GM12891 (cell line): Measurements from ENCODE around the gene GALNT10.

Experiments
- DNase-seq: peaks from one replicate; pipeline ENCODE4 v3.0.0; 2011; ENCODE audit warnings: low spot score; ENCODE audit not compliant: insufficient read length
- FAIRE-seq: peaks from 2 replicates; lab custom pipeline; 2011; peaks lifted over from hg19 to GRCh38; lab: Jason Lieb, UNC
- PAX5 ChIP-seq: IDR thresholded peaks from 2 replicates; pipeline ENCODE4 v1.6.1; 2011; ENCODE audit warnings: low read length, moderate library complexity, mild to moderate bottlenecking; ENCODE audit not compliant: insufficient read depth, severe bottlenecking
- POLR2A ChIP-seq: IDR thresholded peaks from 2 replicates; pipeline ENCODE4 v1.6.1; 2011; ENCODE audit warnings: low read depth, low read length, control low read depth
- POLR2AphosphoS5 ChIP-seq: IDR thresholded peaks from 2 replicates; pipeline ENCODE4 v1.6.1; 2011; ENCODE audit warnings: low read depth, low read length, control low read depth
- POU2F2 ChIP-seq: IDR thresholded peaks from 2 replicates; pipeline ENCODE4 v1.6.1; 2011; ENCODE audit warnings: low read depth, mild to moderate bottlenecking, control low read depth, low read length, moderate library complexity
- SPI1 ChIP-seq: IDR thresholded peaks from 2 replicates; pipeline ENCODE4 v1.6.1; 2011; ENCODE audit warnings: low read depth, low read length, control low read depth
- TAF1 ChIP-seq: IDR thresholded peaks from 2 replicates; pipeline ENCODE4 v1.6.1; 2011; ENCODE audit warnings: low read depth, low read length, control low read depth

GALNT10 gene

DNA sequence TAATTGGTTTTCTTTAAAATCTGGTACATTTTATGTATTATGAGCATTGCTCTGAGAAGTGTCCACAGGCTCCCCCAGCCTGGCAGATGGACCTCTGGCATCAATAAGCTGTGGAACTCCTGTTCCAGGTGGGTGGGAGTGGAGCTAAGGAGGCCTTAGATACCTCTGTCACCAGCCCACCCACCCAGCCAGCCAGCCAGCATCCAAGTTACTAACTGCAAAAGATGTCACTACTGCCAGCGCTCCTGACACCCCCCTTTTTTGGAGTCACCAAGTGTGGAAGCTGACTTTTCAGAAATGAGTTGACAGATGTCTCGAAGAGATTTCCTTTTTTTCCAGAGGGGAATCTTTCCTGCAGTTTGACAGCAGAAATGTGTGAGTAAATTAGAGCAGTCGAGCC, 111.2 kb downstream of the GALNT10 start:
- TF ChIP-seq POU2F2 (no peak), TAF1 (no peak), POLR2A (no peak), POLR2AphosphoS5 (no peak), PAX5 (no peak), SPI1 (no peak)
- no peak for DNase-seq
- FAIRE-seq, result no peak

DNA sequence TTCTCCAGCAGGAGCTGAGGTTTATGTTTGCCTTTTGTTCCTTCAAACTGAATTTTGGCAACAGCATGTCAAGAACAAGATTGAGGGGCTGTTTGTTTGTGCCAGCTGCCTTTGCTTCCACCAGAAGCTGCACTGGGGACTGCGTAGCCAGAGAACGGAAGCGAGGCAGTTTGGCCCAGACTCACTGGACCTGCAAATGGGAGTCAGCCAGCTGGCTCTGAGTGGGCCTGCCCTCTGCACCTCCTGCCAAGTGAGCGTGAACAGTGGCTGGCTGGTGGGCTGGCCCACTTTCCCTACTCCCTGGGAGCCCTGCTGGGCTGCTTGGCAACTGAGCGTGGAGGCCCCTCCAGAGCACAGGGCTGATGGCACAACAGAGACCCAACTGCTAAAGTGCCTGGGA, 111.6 kb downstream of the GALNT10 start:
- DNase-seq (no peak), FAIRE-seq (no peak)
- TF ChIP-seq POLR2A (no peak), POLR2AphosphoS5 (no peak), PAX5 (no peak), POU2F2 (no peak), TAF1 (no peak), SPI1 (no peak)

DNA sequence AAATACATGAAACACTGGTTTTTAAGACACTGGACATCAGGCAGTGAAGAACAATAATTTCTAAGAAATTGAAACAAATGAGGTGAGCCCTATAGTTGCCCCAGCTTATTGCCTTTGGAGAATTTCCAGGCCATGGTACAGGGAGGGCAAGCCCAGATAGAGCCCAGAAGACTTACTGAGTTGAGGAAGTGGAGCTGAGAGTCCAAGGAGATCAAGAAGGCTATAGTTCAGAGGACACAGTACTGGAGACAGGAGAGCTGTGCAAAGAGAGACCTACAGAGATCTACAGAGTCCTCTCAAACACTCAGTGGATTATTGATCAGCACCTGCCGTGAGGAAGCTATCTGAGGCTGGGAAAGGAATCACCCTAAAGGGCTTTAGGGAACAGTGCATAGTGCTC, 112.6 kb downstream of the GALNT10 start:
- TF ChIP-seq POLR2A (no peak), POU2F2 (no peak), TAF1 (no peak), POLR2AphosphoS5 (no peak)
- FAIRE-seq (no peak), DNase-seq (no peak)

DNA sequence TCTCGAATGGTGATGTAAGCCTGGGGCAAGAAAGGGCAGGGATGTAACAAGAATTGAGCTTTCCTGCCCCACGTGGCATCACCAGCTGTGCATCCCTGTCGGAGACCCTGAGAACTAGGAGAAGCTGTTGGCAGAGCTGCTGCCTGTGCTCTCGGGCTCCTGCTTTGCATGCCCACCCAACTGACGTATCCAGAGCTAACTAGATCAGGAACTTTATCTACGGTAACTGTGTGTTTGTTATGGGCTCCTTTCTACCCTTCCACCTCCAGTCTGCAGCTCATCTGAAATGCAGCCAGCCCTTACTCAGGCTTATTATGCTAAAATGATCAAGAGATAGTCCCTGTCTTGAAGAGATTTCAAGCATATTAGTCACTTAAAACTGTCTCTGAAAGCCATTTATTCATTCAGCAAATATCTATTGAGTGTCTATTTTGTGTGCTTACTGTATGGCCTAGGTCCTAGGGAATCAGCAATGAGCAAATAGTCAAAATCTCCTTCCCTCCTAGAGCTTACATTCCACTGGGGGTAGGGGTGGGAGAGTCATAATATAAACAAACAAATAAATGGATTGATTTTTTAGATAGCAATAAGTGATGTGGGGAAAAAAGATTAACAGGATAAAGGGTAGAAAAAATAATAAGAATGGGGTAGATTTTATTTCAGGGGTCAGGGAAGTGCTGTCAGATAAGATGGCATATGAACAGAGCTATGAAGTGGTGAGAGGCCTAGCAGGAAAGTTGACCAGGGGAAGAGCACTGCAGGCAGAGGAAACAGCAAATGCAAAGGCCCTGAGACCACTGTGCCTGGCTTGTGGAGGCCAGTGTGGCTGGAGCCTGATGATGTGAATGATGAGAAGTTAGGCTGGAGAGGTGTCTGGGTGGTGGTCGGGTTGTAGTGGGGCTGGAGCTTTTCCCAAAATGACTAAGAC, 118.2 kb downstream of the GALNT10 start:
- DNase-seq (no peak), FAIRE-seq (no peak)
- TF ChIP-seq SPI1 (no peak), POLR2A (no peak), POU2F2 (no peak), TAF1 (no peak), POLR2AphosphoS5 (no peak), PAX5 (no peak)

DNA sequence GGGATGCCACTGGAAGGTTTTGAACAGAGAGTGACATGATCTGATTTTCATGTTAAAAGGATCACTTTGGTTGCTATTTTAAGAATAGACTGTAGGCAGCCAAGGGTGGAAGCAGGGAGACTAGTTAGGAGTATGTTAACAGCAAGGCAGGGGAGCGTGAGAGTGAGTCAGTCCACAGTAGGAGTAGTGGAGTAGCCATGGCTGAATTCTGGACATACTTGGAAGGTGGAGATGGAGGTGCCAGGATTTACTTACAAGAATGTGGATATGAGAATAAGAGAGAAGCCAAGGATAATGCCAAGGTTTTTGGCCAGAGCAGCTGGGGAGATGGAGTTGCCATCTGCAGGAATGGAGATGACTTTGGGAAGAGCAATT, 118.8 kb downstream of the GALNT10 start:
- no peak for DNase-seq
- TF ChIP-seq POLR2AphosphoS5 (no peak), SPI1 (no peak), POU2F2 (no peak), POLR2A (no peak), PAX5 (no peak), TAF1 (no peak)
- FAIRE-seq, result no peak

DNA sequence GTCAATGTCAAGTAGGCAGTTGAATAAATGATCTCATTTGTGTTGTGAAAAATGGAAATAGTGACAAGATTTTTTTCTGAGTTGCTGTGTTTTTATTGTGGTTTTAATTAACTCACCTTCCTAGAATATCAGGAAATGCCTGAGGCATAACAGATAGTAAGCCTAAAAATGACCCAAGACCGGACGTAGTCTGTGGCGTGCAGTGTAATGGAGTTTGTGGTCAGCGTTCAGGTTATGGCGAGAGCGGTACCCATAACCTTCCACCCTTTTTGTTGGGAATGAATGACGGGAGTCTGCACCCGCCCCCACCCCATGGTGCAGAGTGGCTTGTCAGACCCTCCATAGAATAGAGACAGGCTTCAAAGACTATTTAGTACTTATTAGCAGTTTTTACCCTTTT, 119.3 kb downstream of the GALNT10 start:
- FAIRE-seq (no peak), DNase-seq (no peak)
- TF ChIP-seq POLR2AphosphoS5 (no peak), PAX5 (no peak), POU2F2 (no peak), SPI1 (no peak), POLR2A (no peak), TAF1 (no peak)

DNA sequence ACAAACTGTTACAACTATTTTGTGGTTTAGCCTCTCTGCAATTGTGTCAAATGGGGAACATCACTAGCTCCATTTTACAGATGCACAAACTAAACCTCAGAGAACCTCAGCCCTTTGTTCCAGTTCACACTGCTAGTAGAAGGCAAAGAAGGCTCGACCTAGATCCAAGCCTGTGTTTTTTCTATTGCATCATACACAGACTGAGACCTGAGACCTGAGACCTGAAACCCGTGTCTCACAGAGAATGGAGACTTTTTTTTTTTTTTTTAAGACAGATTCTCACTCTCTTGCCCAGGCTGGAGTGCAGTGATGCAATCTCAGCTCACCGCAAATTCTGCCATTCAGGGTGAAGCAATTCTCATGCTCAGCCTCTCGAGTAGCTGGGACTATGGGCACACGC, 120.8 kb downstream of the GALNT10 start:
- DNase-seq (no peak), FAIRE-seq (no peak)
- TF ChIP-seq TAF1 (no peak), POLR2A (no peak), POLR2AphosphoS5 (no peak), PAX5 (no peak), POU2F2 (no peak), SPI1 (no peak)

DNA sequence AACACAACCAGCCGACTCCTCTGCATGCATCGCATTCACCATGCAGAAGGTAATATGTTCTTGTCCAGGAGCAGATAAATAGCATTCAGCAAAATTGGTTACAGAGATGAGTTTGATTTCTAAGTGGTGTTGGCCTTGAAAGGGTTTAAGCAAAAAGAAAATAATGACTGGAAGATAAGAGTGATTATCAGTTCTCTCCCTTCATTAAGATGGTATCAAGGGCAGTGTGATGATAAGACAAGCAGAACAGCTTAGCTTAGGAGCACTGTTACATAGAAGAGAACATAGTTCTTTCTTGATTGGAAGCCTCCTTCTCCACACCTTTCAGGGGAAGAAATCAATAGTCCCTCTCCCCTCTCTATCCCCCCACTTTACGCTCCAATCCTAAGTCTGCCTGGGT, 121.5 kb downstream of the GALNT10 start:
- DNase-seq (no peak), FAIRE-seq (no peak)
- TF ChIP-seq POLR2AphosphoS5 (no peak), POU2F2 (no peak), TAF1 (no peak), SPI1 (no peak), POLR2A (no peak), PAX5 (no peak)

DNA sequence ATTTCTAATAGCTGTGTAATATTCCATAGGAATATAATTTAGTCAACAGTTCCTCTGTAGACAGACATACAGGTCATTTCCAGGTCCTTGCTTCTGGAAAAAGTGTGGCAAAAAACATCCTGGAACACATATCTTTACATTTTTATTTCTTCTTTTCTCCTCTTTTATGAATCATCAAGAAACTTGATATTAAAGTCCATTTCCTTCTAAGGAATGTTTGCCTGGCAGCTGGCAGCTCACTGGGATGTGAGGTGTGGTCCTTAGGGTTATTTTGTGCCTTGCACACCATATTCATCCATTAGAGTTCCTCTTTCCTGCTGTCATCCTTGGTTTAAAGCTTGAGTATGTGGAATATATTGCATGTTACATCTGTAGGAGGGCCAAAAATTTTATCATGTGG, 122.0 kb downstream of the GALNT10 start:
- DNase-seq (no peak), FAIRE-seq (no peak)
- TF ChIP-seq POLR2AphosphoS5 (no peak), POLR2A (no peak), PAX5 (no peak)
